Stimulated activated CD4-positive, alpha-beta T cell treated with anti-CD3 and anti-CD28 coated beads, Interleukin-15, amount 100 ng/mL, for 1 hour (primary cell): ENCODE data around the gene BMAL1.

Experiments
- DNase-seq, 2 donors: peaks; one replicate each; pipeline ENCODE4 v3.0.0-alpha.2; 2020; ENCODE audit warnings: low read depth in 1 of 2, low spot score in 1 of 2

The BMAL1 gene

DNA sequence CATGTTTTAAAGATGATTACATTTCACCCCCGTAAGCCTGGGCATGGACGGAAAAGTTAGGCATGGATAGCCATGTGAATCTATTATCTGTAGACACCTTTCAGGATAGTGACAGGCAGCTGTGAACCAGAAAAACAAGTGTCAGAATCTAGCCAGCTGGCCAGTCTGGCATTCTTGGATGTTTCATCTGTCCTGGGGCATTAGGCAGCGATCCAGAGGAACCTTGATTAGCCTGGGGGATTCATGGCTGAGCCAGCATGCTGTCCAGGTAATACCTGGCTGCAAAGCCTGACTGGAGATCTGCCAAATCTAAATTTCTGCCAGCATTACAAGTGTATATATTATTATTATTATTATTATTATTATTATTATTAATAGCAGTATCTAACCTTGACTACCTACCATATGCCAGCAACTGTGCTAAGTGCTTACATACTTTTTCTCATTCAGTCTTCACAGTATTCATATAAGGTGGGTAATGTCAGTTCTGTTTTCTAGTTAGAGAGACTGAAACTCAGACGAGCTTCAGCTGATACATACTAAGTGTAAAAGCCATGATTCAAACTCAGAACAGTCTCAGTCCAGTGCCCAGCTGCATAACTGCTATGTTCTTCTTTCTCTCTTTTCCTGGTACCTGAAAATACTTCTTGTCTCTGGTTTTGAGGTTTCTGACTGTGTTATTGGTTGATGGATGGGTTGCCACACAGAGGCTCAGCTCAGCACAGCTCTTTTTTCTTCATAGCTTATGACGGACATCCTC lies 12.8 kb downstream of the BMAL1 start:
- DNase-seq, result no peak

DNA sequence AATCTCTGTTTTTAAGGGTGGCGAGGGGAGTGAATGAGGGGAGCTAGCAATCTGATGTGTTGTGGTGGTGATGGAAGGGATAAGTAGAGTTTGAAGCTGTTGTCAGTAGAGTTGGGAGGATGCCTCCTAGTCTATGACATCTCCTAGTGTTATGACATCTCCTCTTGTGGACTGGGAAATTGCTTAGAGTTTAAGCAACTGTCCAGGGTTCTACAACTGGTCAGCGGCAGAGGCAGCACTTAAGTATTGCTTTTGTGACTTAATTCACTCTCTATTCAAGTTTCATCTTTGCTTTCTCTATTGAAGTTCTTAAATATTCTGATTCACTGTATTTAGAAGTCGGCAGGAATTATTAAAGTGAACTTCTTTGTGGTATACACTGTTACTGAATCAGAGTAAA lies 13.8 kb downstream of the BMAL1 start:
- no peak for DNase-seq

DNA sequence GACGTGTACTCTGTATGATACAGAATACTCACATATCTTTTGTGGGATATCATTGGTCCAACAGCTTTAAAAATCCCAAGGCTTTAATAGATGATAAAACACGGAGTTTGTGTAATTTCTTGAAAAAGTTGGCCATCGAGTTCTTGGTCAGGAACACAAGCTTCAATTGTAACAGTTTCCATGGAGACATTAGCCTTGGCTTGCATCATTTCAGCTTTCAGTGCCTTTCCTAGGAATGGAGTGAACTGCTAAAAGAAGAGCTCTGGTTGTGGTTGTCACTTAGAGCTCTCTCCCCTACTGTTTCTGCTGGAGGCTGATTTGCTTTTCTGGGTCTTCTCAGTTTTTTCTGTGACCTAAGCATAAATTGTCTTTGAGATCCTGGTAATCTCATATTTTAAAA lies 14.2 kb downstream of the BMAL1 start:
- no peak for DNase-seq

DNA sequence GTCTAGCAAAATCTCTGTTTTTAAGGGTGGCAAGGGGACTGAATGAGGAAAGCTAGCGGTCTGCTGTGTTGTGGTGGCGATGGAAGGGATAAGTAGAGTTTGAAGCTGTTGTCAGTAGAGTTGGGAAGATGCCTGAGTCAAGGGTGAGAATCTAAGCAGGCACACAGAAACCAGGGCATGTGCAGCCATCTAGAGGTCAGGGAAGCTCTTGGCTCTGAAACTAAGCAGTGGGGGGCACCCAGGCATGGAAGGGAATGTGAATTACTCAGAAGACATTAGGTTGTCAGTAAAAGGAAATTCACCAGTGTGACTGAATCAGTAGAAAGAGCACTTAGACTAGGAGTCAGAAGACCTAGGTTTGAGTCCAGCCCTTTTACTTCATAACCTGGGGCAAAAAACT lies 15.4 kb downstream of the BMAL1 start:
- no peak for DNase-seq

DNA sequence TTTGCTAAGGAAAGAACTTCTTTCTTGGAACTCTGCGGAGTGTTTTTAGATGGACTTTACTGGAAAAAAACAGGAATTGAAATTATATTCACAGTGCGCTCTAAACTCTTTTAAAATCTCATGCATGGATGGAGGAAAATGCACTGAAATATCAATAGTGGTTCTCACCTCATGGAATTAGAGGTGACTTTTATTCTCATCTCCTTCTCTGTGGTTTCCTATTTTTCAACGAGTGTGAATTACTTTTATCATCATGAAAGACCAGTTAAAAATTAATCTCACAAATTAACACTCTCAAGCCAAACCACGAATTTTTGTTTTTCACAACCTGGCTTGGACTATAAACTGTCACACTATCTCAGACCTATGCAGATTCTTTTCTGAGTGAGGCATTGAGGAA lies 16.6 kb downstream of the BMAL1 start:
- no peak for DNase-seq

DNA sequence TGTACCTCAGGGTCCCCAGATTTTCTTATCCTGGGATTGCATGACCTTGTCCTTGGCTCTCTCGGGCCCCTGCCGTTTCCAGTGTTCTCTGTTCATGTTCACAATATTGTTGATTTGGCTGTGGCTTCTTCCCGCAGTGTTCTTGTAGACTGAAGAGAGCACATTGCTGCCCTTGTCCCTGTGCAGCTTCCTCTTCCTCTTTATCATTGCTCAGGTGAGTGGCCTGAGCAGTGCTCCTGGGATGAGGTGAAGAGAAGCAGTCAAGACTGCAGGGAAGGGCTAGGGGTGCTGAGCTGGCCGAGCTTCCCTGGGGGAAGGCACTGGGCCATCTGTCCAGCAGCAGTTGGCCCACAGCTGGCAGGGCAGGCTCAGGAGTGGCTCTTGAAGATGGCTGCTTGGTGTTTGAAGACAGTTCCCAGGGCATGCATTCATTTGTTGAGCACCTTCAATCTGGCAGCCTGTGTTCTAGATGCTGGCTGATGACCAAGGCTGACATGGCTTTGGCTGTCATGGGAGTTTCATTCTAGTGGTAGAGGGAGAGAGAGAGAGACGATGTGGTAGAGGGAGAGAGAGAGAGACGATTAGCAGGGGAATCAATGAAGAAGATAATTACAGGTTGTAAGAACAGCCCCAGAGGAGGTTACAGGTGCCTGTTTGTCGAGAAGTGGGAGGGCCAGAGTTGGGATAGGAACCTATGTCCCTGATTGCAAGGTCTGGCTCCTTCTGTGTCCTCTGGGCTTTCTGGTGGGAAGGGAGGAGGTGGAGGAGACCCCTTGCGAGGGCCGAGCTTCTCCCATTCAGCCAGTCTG lies 17.4 kb downstream of the BMAL1 start:
- no peak for DNase-seq

DNA sequence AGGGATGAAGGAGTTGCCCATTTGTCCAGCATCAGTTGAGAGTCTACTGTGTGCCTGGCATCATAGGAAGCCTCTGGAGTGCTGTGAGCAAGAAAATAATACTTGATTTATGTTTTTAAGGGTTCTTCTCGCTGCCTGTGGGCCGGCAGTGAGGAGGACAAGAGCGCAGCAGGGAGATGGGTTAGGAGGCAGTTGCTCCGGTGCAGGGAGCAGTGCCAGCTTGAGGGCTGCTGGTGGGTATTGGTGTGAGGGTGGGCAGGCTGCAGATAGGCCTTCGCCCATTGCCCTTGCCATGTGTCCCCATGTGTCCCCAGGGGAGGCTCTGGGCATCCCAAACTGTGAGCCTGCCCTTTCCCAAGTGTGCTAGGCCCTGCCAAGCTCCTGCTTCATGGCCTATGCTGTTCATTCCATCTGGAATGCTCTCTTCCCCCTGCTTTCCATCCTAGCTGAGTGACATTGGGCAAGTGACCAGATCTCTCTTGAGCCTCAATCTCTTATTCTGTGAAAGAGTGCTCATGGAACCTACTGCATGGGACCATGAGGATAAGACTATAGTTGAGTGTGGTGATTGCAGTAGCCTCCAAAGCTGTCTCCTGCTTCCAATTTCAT lies 19.8 kb downstream of the BMAL1 start:
- DNase-seq, result no peak

DNA sequence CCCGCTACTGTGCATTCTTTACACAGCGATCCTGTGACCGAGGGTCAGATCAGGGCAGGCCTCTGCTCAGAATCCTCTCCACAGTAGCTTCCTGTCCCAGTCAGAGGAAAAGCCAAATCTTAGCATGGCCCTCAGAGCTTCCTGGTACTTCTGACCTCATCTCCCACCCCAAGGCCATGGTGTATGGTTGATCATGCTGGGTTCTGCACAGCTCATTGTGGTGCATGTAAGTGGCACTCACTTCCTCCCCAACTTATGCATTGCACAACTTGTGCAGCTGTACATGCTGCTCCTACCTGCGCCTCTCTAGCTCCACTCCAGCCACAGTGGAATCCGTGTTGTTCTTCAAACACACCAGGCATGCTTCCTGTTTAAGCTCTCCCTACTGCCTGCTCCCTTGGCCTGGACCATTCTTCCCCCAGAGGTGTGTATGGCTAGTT lies 20.3 kb downstream of the BMAL1 start:
- DNase-seq, result no peak

DNA sequence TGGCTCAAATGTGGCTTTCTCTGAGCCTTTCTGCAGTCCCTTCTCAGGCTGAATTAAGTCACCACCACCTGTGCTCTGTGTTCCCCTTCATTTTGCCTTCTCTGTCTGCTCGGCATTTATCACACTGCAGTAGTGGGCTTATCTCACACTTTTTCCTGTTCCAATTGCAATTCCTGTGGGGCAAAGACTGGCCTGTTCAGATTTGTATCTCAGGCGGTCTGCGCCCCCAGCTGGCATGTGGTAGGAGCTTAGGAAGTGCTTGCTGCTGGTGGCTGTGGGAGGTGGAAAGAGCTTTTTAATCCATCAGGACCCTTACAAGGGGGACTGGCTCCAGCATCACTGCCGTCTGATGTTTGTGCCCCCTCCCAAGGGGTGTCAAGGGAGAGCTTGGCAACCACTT lies 21.2 kb downstream of the BMAL1 start:
- DNase-seq, result no peak

DNA sequence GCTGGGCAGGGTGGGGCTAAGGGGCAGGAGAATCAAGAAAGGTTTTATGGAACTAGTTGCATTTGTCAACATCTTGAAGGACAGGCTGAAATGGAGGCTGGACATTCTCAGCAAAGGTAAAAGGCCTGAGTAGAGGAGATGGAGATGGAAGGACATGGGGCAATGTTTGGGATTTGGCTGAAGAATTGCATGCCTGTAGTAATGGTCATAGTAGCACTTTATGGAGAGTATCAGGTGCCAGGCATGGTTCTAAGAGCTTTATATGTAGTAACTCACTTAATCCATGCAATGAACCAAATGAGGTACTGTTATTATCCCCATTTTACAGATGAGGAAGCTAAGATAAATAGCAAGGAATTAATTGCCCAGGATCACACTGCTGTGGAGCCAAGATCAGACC lies 23.9 kb downstream of the BMAL1 start:
- no peak for DNase-seq

DNA sequence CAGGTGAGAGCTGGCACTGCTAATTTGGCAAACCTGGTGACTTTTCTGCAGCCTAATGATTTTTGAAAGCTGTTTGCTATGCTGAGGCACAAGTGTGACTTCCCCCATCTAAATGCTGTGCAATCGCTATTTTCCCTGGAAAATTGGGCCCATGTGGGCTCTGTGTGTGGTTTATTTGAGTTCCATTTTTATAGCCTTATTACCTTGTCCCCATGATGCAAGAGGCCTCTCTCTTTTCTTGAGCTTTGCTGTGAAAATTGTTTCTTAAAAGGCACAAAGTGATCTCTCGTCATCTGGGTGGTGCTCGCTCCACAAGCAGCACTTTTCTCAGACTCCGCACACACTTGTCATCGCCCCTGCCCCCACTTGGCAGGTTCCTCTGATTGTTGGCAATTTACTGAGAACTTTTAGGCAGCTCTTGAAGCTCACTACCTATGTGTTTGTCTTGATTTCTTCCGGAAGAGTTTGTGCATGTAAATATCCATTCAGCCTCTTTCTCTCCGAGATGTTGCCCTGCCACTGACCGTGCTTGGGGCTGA lies 24.9 kb downstream of the BMAL1 start:
- no peak for DNase-seq

DNA sequence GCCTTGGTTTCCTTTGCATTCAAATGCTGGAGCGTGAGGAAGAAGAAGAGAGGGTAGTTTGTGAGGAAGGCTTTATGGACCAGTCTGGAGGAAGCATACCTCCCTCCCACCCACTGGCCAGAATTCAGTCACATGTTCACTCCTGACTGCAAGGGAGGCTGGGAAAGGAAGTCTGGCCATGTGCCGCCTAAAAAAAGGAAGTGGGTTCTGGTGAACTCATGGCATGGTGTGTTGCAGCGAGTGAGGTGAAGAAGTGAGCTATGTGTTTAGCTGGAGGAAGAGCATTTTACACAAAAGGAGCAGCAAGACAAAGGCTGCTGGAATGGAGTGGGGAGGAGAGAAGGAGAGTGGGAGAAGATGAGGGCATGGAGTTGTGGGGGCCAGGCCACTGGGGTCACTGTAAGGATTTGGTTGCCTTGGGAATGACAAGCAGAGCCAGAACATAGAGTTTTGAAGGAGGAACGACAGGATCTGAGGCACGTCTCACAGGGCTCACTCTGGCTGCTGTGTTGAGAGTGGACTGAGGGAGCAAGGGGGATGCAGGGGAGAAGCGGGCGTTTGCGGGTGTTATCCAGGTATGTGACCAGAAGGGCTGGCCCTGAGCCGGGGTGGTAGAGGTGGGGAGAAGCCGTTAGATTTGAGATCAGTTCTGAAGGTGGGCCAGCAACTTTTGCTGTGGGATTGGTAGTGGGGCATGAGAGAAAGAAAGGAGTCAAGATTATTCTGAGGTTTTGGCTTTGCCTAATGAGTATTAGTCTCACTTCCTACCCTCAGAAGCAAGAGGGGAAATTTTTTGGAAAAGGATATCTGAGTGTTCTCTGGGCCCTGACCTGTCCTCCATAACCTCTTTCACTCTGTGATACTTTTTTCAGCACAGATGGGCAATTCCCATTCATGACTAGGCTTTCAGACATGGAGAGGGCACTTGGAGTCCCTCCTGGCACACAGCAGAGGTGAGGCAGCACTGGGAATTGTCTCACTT lies 26.4 kb downstream of the BMAL1 start:
- no peak for DNase-seq

DNA sequence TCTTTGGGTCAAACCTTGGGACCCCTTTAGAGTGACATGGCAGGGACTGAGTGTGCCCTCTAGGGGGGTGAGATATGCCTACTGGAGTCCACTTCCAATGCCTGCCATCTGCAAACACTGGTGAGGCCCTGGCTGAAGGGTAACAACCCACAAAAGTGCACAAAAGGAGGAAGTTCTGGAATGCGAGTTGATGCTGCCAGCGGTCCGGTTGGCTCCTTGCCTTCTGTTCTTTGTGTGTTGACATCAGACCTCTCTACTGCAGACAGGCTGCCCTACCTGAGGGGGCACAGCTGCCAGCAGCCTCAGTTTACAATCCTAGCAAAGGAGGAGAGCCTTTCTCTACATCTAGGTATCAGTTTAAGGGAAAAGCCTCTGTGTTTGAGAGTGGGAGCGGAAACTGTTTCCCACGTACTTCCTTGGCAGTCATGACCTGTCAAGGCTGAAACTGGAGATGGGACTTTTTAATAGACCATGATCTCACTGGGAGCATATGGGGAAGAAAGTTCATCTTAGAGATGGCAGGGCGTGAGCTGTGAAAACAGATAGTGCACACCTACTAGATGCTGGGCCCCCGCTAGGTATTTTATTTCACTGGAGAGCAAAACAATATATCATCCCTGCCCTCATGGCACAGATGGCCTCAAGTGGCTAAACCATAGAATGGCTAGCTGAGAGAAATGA lies 27.2 kb downstream of the BMAL1 start:
- DNase-seq, result no peak

DNA sequence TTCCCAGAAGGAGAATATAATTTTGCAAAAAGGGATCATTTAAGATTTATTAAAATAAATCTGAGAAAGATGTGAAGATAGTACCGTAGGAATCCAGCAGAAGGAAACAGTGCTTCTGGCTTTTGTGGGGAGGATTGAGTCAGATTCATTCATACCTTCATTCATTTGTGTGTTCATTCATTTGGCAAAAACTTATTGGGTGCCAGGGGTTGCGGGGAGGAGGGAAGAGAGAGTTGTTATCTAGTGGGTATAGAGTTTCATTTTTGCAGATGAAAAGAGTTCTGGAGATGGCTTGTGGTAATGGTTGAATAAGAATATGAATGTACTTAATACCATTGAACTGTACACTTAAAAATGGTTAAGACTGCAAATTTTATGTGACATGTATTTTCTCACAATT lies 31.1 kb downstream of the BMAL1 start:
- DNase-seq, result no peak

DNA sequence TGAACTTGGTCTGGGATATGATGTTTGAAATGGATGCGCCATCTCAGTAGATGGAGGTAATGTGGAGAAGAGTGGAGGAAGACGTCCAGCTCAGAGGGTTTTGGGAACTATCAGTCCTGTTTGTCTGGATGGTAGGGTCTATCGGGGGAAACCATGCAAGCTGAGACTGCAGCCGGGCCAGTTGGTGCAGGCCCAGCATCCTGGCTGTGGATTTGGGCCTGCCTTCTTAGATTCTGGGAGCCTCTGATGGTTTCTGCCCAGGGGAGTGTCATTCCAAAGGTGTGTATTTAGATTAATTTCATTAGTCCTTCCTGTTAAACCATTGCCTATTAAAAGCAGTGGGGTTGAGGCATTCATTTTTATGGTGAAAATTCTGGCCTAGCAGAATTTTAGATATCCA lies 31.6 kb downstream of the BMAL1 start:
- DNase-seq, result no peak

DNA sequence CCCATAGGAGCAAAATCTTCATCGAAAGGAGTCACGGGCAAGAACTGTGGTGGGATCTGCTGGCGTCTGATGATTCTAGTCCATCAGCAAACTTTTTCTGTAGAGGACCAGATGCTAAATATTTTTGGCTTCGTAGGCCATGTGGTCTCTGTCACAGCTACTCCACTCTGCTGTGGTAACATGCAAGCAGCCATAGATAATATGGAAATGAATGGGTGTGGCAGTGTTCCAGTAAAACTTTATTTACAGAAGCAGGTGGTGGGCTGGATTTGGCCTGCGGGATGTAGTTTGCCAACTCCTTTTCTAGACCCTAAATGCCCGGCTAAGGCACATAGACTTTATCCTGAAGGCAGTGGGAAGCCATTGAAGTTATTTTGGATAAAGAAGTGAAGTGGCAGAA lies 32.9 kb downstream of the BMAL1 start:
- no peak for DNase-seq

DNA sequence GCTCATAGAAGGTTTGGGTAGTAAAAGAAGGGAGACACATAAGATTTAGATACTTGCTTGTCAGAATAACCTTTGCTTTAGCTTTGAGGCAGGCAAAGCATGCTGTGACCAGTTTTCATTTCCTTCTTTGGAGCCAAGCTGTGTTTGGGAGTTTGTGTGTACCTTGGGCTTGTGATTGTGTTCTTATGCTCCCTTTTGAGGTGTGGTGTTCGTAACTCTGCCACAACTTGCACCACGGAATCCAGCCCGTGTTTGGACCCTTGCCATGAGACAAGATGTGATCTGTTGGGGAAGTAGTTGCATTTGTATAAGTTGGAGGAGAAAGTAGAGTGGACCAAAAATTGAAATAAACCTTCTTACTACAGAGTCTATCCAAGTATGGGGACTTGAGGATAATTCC lies 34.0 kb downstream of the BMAL1 start:
- DNase-seq, result no peak

DNA sequence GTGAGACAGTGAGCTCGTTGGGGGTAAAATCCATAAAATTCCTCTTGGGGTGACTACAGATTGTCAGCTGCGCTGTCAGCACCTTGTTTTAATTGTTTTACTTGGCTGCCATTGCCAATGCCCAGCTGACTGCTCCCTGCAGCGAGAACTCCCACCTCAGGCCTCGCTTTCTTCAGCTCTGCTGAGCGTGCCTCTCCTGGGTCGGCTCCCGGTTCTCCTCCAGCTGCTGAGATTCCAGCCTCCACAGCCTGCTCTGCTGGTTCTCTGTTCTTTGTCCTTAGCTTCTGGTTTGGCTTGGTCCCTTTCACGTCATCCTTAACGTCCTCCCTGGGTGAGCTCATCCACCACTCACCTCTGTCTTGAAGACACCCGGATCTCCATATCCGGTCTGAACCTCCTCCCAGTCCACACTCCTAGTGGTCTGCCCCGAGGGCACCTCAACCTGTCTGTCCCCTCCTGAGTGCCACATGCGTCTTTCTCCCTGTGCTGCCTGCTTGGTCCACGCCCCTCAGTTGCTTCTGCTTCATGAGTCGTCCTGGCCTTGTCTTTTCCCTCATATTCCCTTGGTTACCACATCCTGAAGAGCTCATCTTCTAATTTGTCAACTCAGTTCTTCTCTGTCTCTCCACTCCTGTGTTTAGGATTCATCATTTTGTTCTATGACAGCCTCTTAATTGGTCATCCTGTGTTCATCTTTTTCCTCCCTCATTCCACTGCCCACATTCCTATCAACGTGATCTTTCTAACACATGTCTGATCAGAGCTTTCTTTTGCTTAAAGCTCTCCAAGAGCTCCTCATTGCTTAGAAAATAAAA lies 35.6 kb downstream of the BMAL1 start:
- no peak for DNase-seq

DNA sequence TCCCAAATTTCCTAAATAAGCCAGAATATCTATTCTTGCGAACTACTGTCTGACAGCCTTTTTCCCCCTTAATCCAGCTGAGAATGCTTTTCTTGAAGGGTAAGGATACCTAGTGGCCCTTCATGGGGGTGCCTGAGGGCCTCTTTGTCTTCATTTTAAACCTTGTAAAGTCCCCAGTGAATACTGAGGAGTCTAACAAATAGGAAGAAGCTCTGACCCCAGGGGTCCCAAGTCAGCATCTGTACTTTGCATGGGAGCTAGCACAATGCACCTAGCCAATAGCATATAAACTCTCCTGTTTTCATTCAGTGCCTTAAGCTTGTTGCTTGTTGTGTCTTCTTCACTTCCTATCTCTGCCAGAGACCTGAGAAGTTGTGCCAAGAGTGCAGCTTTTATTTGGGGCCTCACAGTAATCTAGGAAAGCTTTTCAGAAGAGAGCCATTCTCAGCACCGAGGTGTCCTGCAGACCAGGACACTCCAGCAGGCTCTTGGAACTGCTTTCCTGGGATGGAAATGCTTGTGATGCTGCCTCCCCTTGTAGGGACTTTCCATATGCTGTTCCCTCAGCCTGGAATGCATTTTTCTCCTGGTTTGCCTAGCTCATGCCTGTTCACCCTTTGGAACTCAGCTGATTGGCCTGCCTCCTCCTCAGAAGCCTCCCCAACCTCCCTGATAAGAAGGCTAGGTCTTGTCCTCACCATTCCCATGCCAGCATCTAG lies 37.2 kb downstream of the BMAL1 start:
- DNase-seq, result no peak
